Esophagus squamous epithelium (tissue), 5 donors: Measurements from ENCODE around the gene POLR2E. TPM values are rescaled to one million over a fixed set of nuclear protein-coding genes. Genes with fewer than 3 reads are reported as not detected.
A peak's percentile ranks its signal among the peaks of the same experiment; 100 is the strongest.

Experiments used
- DNase-seq: peaks from one replicate; lab custom pipeline; 2025; lab: John Stamatoyannopoulos, UW
- H3K27ac ChIP-seq, 4 donors: fragments of 200-600 bp; sonication (generic); one replicate each; pipeline ENCODE4 v1.5.1; 2016 to 2019; ENCODE audit warnings: mild to moderate bottlenecking in 1 of 4
- H3K27me3 ChIP-seq, 4 donors: fragments of 200-600 bp; sonication (generic); 1 replicate in 3 of 4; 2 replicates in 1 of 4; pipeline versions ENCODE4 v1.5.1 to v1.6.0; 2017 to 2021; ENCODE audit warnings: antibody characterized with exemption in 1 of 4
- H3K36me3 ChIP-seq, 3 donors: fragments of 200-600 bp; sonication (generic); one replicate each; pipeline ENCODE4 v1.5.1; 2016 to 2019
- H3K4me1 ChIP-seq, 3 donors: fragments of 200-600 bp; sonication (generic); one replicate each; pipeline ENCODE4 v1.5.1; 2017 to 2019
- H3K4me3 ChIP-seq, 4 donors: fragments of 200-600 bp; sonication (generic); 1 replicate in 3 of 4; 2 replicates in 1 of 4; pipeline ENCODE4 v1.5.1; 2016 to 2019; ENCODE audit warnings: mild to moderate bottlenecking in 2 of 4, moderate library complexity in 1 of 4
- H3K9me3 ChIP-seq, 3 donors: fragments of 200-600 bp; sonication (generic); one replicate each; pipeline ENCODE4 v1.5.1; 2016 to 2019
- CTCF ChIP-seq, 6 experiments: fragments of 450-650 bp in 4 of 6; fragments of 200-600 bp in 2 of 6; sonication (generic) in 2 of 6; IDR thresholded peaks; one replicate each; pipeline ENCODE4 v1.5.1; 2016 to 2019; ENCODE audit warnings: antibody characterized with exemption in 6 of 6, mild to moderate bottlenecking in 4 of 6, moderate library complexity in 4 of 6
- POLR2A ChIP-seq, 4 donors: fragments of 450-650 bp; IDR thresholded peaks; one replicate each; pipeline ENCODE4 v1.6.1; 2017; ENCODE audit warnings: antibody characterized with exemption in 4 of 4, mild to moderate bottlenecking in 4 of 4, moderate library complexity in 3 of 4
- WGBS, 2 donors: methylation state at CpG; one replicate each; pipeline ENCODE4 v1.1.5; 2018; 5-methylcytosine and 5-hydroxymethylcytosine counted together
- intact Hi-C: fragments of 100-400 bp; cut with DNase I; formaldehyde crosslinking; loops from one replicate; pipeline ENCODE4 v1.15.0; 2022
- total RNA-seq, 4 donors: library from RNA; depleted of rRNA; stranded (reverse); fragments of >200 nt; gene quantifications; one replicate each; pipeline ENCODE4 v1.1.0, GENCODE V29; 2016
- donor health status: DM: yes; HTN: yes; CAD: no.

Gene POLR2E
- total RNA-seq, 4 donors from 2014 or later, result 113 to 198 (median 166) TPM

- intact Hi-C loops, result loop anchor here (5.0 kb wide), 1 partner anchor 82 kb away; the partner anchor contains the start of genes RNU6-2 and TMEM259
- peaks cover 0 to 5% (median 0%) of the 10 kb centered on the region in 3 donors for H3K9me3 ChIP-seq
- 0% methylated on average over 1 to 16 of the region's 75 CpGs for WGBS, 2 donors
- no peaks in the 10 kb centered on the region for H3K27me3 ChIP-seq
- H3K27ac ChIP-seq, result peak within 1 kb of the TSS; percentile 95 to 99 (median 98)
- H3K36me3 ChIP-seq, result peaks cover 14 to 34% (median 17%) of the 10 kb centered on the region in 3 donors
- peak; percentile 97 for DNase-seq
- peaks cover 60 to 86% (median 75%) of the 10 kb centered on the region in 3 donors for H3K4me1 ChIP-seq
- TF ChIP-seq CTCF (IDR thresholded peaks at IDR 0.05) (no peak), POLR2A (IDR thresholded peaks at IDR 0.05) (peak in 3 of 4 donors; percentile 72 to 99 (median 96))
- H3K4me3 ChIP-seq, result peak within 1 kb of the TSS; percentile 67 to 92 (median 76)
These were observed 8.6 kb upstream of the POLR2E start, which contains the start of gene GPX4 for GRCh38 chr19:1103708-1104310. Gene GPX4 (plus strand): TSS chr19:1103994. CDS start chr19:1104044, 50 bp downstream.

GRCh38 chr19:1103132-1103707 is 8.0 kb upstream of the POLR2E start:
- H3K4me3 ChIP-seq, result peak overlapping the region in 3 of 4 donors; percentile 67 to 92 (median 76)
- WGBS, 2 donors, result 11 to 22% methylated on average over 20 of the region's 20 CpGs
- H3K36me3 ChIP-seq, result peaks cover 10 to 28% (median 13%) of the 10 kb centered on the region in 3 donors
- intact Hi-C loops, result loop anchor here (5.0 kb wide), 1 partner anchor 81 kb away; the partner anchor contains the start of genes RNU6-2 and TMEM259
- H3K27me3 ChIP-seq, result no peaks in the 10 kb centered on the region
- peaks cover 64 to 89% (median 80%) of the 10 kb centered on the region in 3 donors for H3K4me1 ChIP-seq
- H3K27ac ChIP-seq, result peak overlapping the region; percentile 89 to 99 (median 96)
- no peak for TF ChIP-seq POLR2A (IDR thresholded peaks at IDR 0.05)
- no peak for TF ChIP-seq CTCF (IDR thresholded peaks at IDR 0.05)
- peaks cover 0 to 5% (median 0%) of the 10 kb centered on the region in 3 donors for H3K9me3 ChIP-seq
- DNase-seq, result no peak

- TF ChIP-seq POLR2A (IDR thresholded peaks at IDR 0.05), result no peak
- TF ChIP-seq CTCF (IDR thresholded peaks at IDR 0.05), result no peak
- Histone ChIP-seq H3K9me3 (peaks cover 0 to 5% (median 0%) of the 10 kb centered on the region in 3 donors), H3K36me3 (peaks cover 3 to 22% (median 7%) of the 10 kb centered on the region in 3 donors), H3K27ac (peak overlapping the region; percentile 89 to 99 (median 96)), H3K27me3 (no peaks in the 10 kb centered on the region), H3K4me1 (peaks cover 70 to 90% (median 80%) of the 10 kb centered on the region in 3 donors), H3K4me3 (peak overlapping the region in 1 of 4 donors; percentile 44)
- DNase-seq, result no peak
- intact Hi-C loops, result loop anchor here (5.0 kb wide), 1 partner anchor 80 kb away; the partner anchor contains the start of genes RNU6-2 and TMEM259
- 18 to 22% methylated on average over 11 to 12 of the region's 17 CpGs for WGBS, 2 donors
These were observed 7.4 kb upstream of the POLR2E start for GRCh38 chr19:1102407-1103131.

- Histone ChIP-seq H3K27me3 (no peaks in the 10 kb centered on the region), H3K4me3 (peak overlapping the region in 3 of 4 donors; percentile 7 to 44 (median 11)), H3K27ac (peak overlapping the region; percentile 89 to 99 (median 96)), H3K36me3 (peaks cover 0 to 9% (median 1%) of the 10 kb centered on the region in 3 donors), H3K4me1 (peaks cover 60 to 80% (median 68%) of the 10 kb centered on the region in 3 donors), H3K9me3 (peaks cover 0 to 5% (median 0%) of the 10 kb centered on the region in 3 donors)
- no peak for DNase-seq
- TF ChIP-seq POLR2A (IDR thresholded peaks at IDR 0.05) (no peak), CTCF (IDR thresholded peaks at IDR 0.05) (no peak)
- intact Hi-C loops, result loop anchor here (5.0 kb wide), 1 partner anchor 79 kb away; the partner anchor contains the start of genes RNU6-2 and TMEM259
- WGBS, 2 donors, result 11% methylated on average over 9 of the region's 9 CpGs; no CpG with 5 or more reads in 1 of the 2 donors
These were observed 6.1 kb upstream of the POLR2E start for GRCh38 chr19:1101337-1101698.
